Measurements from ENCODE around the gene CD99.

GRCh38 chrX:2656257-2656836 is 34.7 kb upstream of the CD99 start:
- no peak for TF ChIP-seq POLR2AphosphoS5 (IDR thresholded peaks at IDR 0.05)
- no peak for TF ChIP-seq POLR2A (IDR thresholded peaks at IDR 0.05)
- no peak for TF ChIP-seq CTCF (IDR thresholded peaks at IDR 0.05)
- no peak for TF ChIP-seq EP300 (IDR thresholded peaks at IDR 0.05)
